ENCODE results near the gene STRIP1. TPM values are rescaled to one million over a fixed set of nuclear protein-coding genes. Genes with fewer than 3 reads are reported as not detected.

Gene STRIP1
- total and polyA plus RNA-seq, 2 of the 8 experiments (the other 6 are each of a cell fraction or from before 2014, with no cell fraction given): 21.3 to 45.6 TPM

DNA sequence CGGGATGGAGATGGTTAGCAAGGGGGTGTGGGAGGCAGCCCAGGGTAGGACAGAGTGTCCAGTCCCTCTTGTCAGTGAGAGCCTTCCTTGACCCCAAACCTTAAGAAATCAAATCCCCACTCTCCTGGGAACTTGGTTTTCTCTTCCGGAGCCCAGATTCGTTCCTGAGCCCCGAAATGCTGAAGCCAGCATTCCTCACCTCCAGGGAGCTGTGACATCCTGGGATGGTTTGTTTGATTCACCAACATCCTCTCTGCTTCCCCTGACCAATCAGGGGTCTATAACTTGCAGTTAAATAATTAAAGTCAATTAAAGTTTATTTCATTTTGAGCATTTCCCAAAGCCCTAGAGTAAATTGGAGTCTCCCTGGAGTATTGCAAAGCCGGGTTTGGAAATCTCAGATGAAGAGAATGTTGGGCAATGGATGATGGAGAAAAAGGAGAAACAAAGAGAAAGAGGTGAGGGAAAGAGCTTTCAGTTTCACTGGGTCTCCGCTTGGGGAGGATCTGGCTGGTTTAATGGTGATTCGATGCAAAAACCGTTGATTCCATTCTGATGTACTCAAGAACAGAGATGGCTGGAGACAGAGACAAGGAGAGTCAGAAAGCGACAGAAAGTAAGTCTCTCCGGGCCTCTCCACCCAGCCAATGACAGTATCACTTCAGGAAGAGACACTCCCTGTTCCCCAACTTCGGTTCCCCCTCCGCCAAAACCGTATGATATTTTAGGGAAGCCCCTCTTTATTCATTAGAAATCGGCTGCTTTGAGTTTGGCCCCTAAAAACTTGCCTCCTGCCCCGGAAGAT, 48.8 kb downstream of the STRIP1 start:
- Histone ChIP-seq H3K27me3 (replicated peaks in 1 of 4; ENCODE audit: control insufficient read depth in 3 of 4, extremely low read depth in 1 of 4, insufficient read depth in 3 of 4, low read length in 3 of 4) (peaks cover 54 to 78% (median 65%) of the 10 kb centered on the region in 4 experiments), H3K9ac (replicated peaks in 1 of 4; ENCODE audit: extremely low read depth in 1 of 4, low read depth in 3 of 4, low read length in 3 of 4) (no peak overlapping the region), H3K79me2 (ENCODE audit: control insufficient read depth in 1 of 2, insufficient read depth in 2 of 2, low read length in 2 of 2) (no peaks in the 10 kb centered on the region), H4K5ac (ENCODE audit: insufficient read length, low read depth, low read length) (no peak overlapping the region), H2BK120ac (replicated peaks; ENCODE audit: low read depth, low read length) (no peak overlapping the region), H2BK20ac (ENCODE audit: low read length) (0 out of 2 replicates have a peak overlapping the region, but pooled peaks have one; percentile 61), H2AK5ac (ENCODE audit: low read depth, low read length) (no peak overlapping the region), H2AFZ (ENCODE audit: low read length) (no peak overlapping the region), H3K79me1 (ENCODE audit: low read depth, low read length) (no peaks in the 10 kb centered on the region), H4K8ac (ENCODE audit: extremely low read depth, insufficient read depth, low read length) (no peak overlapping the region), H3K4me2 (ENCODE audit: insufficient read depth in 1 of 2, low read depth in 2 of 2, low read length in 2 of 2) (peak overlapping the region; percentile 81 to 87), H3K23ac (ENCODE audit: insufficient read length) (no peak overlapping the region), H4K20me1 (replicated peaks in 1 of 2; ENCODE audit: control insufficient read depth in 1 of 2, insufficient read depth in 2 of 2, low read length in 2 of 2) (peaks cover 2 to 7% of the 10 kb centered on the region in 2 experiments), H3K14ac (ENCODE audit: insufficient read length) (no peak overlapping the region), H4K91ac (replicated peaks; ENCODE audit: insufficient read length, low read length) (no peak overlapping the region), H3K18ac (ENCODE audit: extremely low read depth, low read length) (no peak overlapping the region; the same call in 1 of the 2 replicates), H2BK12ac (ENCODE audit: low read depth, low read length) (0 out of 2 replicates have a peak overlapping the region, but pooled peaks have one; percentile 39), H3K36me3 (ENCODE audit: control insufficient read depth in 2 of 4, insufficient read depth in 4 of 4, low read length in 3 of 4) (peaks cover 0 to 7% (median 0%) of the 10 kb centered on the region in 4 experiments; a peak in 1 of 8 replicates), H3K56ac (replicated peaks; ENCODE audit: insufficient read length, low read depth, low read length) (no peak overlapping the region), H3K4ac (replicated peaks; ENCODE audit: insufficient read length, low read depth, low read length) (no peak overlapping the region), H3K9me3 (ENCODE audit: insufficient read depth in 2 of 2, low read depth in 1 of 2, low read length in 1 of 2) (no peaks in the 10 kb centered on the region), H2BK15ac (ENCODE audit: low read length) (peak overlapping the region; percentile 46; the same call in 1 of the 2 replicates), H3K4me3 (ENCODE audit: extremely low read depth in 1 of 4, insufficient read depth in 2 of 4, low read depth in 3 of 4, low read length in 4 of 4) (peak overlapping the region in 2 of 4 experiments; percentile 13 to 55; a peak in 5 of 8 replicates), H3K4me1 (replicated peaks in 1 of 4; ENCODE audit: control insufficient read depth in 3 of 4, insufficient read depth in 4 of 4, low read length in 3 of 4) (peaks cover 0 to 12% (median 8%) of the 10 kb centered on the region in 4 experiments; a peak in 6 of 7 replicates), H3K23me2 (ENCODE audit: low read depth, low read length) (peaks cover 8% of the 10 kb centered on the region; the same call in 1 of the 2 replicates), H3K27ac (ENCODE audit: low read depth, low read length) (no peak overlapping the region), H2BK5ac (ENCODE audit: low read depth, low read length) (peak overlapping the region; percentile 24; the same call in 1 of the 2 replicates)
- 11% methylated on average over 15 of the region's 15 CpGs; no CpG with 5 or more reads in 1 of the 2 experiments for WGBS, 2 experiments (ENCODE audit: extremely low coverage in 1 of 2, insufficient coverage in 1 of 2, insufficient read length in 1 of 2, insufficient replicate concordance in 2 of 2, low coverage in 1 of 2, low lambda C conversion rate in 2 of 2, missing lambda C conversion rate in 1 of 2)
- FAIRE-seq: no peak
- DNase-seq (ENCODE audit: low read depth in 1 of 2, low spot score in 2 of 2): no peak
- TF ChIP-seq CEBPB (IDR thresholded peaks at IDR 0.05; ENCODE audit: low read depth, low read length): 0 out of 2 replicates have a peak, but pooled peaks have one; percentile 11
- peak; percentile 69; the same call in 1 of the 2 replicates for TF ChIP-seq SUZ12 (IDR thresholded peaks at IDR 0.05; ENCODE audit: low read length)
- no peak for TF ChIP-seq CHD1 (IDR thresholded peaks at IDR 0.05; ENCODE audit: low read depth, low read length)
- POLR2A ChIA-PET (ENCODE audit: partially characterized antibody): interaction anchor here (1.0 to 3.1 kb wide), 6 partner anchors 12 to 49 kb away, joined by 3 to 11 read pairs (median 6); partner anchors contain the start of genes ALX3 and STRIP1
- CTCF ChIA-PET (ENCODE audit: partially characterized antibody): interaction anchor here (24.7 to 52.4 kb wide), 2 partner anchors 24 to 29 kb away, joined by 845 to 1450 read pairs; partner anchors contain the start of genes ALX3, STRIP1 and UBL4B
